ENCODE measurements around the gene NACA2.
"Not testable (repeated sequence)": the region's sequence is repeated elsewhere in the genome, so short reads cannot be mapped to it uniquely, and the experiment has no call there.

GRCh38 chr17:61572547-61572946, 18.5 kb downstream of the NACA2 start:
- TF ChIP-seq CTCF (conservative IDR thresholded peaks at IDR 0.05); EZH2 (IDR thresholded peaks at IDR 0.05; ENCODE audit: low read depth): not testable (repeated sequence)

All from PC-9 (cell line).